BLaER1 treated with 17β-estradiol and CSF1 and Interleukin-3, amounts not matched to agents 10 nM and 100 nM (cell line): Measurements from ENCODE around the gene STX11.

Experiments
- H3K27ac ChIP-seq, 11 experiments: shearing (Covaris generic); formaldehyde crosslinking; 2 replicates each; pipeline ENCODE4 v1.8.1; 2022
- H3K27me3 ChIP-seq, 11 experiments: shearing (Covaris generic); formaldehyde crosslinking; 2 replicates each; pipeline ENCODE4 v1.8.1; 2022
- H3K36me3 ChIP-seq, 11 experiments: shearing (Covaris generic); formaldehyde crosslinking; 2 replicates each; pipeline ENCODE4 v1.8.1; 2022
- H3K4me1 ChIP-seq, 10 experiments: shearing (Covaris generic); formaldehyde crosslinking; 2 replicates each; pipeline ENCODE4 v1.8.1; 2022
- H3K4me2 ChIP-seq, 11 experiments: shearing (Covaris generic); formaldehyde crosslinking; 2 replicates each; pipeline ENCODE4 v1.8.1; 2022
- H3K4me3 ChIP-seq, 10 experiments: shearing (Covaris generic); formaldehyde crosslinking; 2 replicates each; pipeline ENCODE4 v1.8.1; 2022
- H3K9ac ChIP-seq, 11 experiments: shearing (Covaris generic); formaldehyde crosslinking; 2 replicates each; pipeline ENCODE4 v1.8.1; 2022
- H3K9me3 ChIP-seq, 11 experiments: shearing (Covaris generic); formaldehyde crosslinking; replicated peaks in 1 of 11; 2 replicates each; pipeline ENCODE4 v1.8.1; 2022
- H4K20me1 ChIP-seq, 11 experiments: shearing (Covaris generic); formaldehyde crosslinking; 2 replicates each; pipeline ENCODE4 v1.8.1; 2022
- Cebpa-rat ChIP-seq, 11 experiments: shearing (Covaris generic); IDR thresholded peaks; 2 replicates each; pipeline ENCODE4 v1.8.1; 2022

The STX11 gene

GRCh38 chr6:144202879-144203468 lies 52.7 kb downstream of the STX11 start:
- Histone ChIP-seq H3K36me3 (0 out of 22 replicates have a peak, but pooled peaks cover 0 to 5% (median 0%) of the 10 kb centered on the region in 11 experiments), H3K27ac (no peak overlapping the region), H3K4me3 (no peak overlapping the region; a peak in 1 of 20 replicates), H3K4me1 (no peaks in the 10 kb centered on the region), H4K20me1 (no peaks in the 10 kb centered on the region), H3K4me2 (no peak overlapping the region), H3K27me3 (no peaks in the 10 kb centered on the region), H3K9me3 (peaks cover 41 to 86% (median 53%) of the 10 kb centered on the region in 11 experiments), H3K9ac (no peak overlapping the region)
- no peak for TF ChIP-seq Cebpa-rat (IDR thresholded peaks at IDR 0.05)

DNA sequence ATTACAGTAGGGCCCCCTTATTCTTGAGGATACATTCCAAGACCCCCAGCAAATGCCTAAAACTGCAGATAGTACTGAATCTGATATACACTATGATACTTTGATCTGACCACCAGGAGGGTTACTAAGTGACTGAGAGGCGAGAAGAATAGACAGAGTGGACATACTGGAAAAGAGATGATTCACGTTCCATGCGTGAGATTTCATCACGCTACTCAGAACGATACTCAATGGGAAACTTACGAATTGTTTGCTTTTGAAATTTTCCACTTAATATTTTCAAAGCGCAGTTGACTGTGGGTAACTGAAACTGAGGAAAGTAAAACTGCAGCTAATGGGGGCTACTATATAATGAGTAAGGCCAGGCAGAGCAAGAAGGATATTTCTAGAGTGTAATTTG lies 60.8 kb downstream of the STX11 start:
- Histone ChIP-seq H3K36me3 (no peaks in the 10 kb centered on the region), H3K9me3 (peaks cover 0 to 16% (median 11%) of the 10 kb centered on the region in 11 experiments; a peak in 19 of 22 replicates), H3K4me1 (peaks cover 11 to 32% (median 21%) of the 10 kb centered on the region in 10 experiments), H3K4me3 (no peak overlapping the region), H4K20me1 (no peaks in the 10 kb centered on the region), H3K9ac (no peak overlapping the region), H3K27me3 (no peaks in the 10 kb centered on the region), H3K27ac (no peak overlapping the region), H3K4me2 (no peak overlapping the region)
- no peak for TF ChIP-seq Cebpa-rat (IDR thresholded peaks at IDR 0.05)

DNA sequence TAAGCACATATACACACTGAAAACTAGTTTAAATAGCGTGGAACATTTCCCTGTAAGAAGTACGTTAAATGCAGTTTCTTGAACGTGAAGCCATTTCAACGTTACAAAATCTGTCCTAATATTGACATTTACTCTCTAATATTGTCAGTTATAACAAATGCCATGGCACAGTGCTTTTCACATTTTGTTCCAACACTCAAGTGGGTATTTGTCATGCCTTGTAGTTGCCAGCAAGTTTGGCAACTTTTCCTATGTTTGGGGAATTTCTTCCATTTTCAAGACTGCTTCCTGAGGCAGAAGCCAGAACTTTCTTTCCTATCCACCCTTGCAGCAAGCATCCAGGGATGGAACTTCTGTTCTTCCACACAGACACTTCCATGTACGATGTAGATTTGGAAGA lies 63.0 kb downstream of the STX11 start:
- Histone ChIP-seq H3K4me2 (peak overlapping the region in 7 of 11 experiments; percentile 24 to 56 (median 39); a peak in 14 of 22 replicates), H3K4me1 (peaks cover 19 to 35% (median 28%) of the 10 kb centered on the region in 10 experiments), H3K27ac (no peak overlapping the region), H3K4me3 (no peak overlapping the region), H3K9me3 (peaks cover 0 to 15% (median 11%) of the 10 kb centered on the region in 11 experiments; a peak in 18 of 22 replicates), H4K20me1 (no peaks in the 10 kb centered on the region), H3K9ac (no peak overlapping the region), H3K27me3 (no peaks in the 10 kb centered on the region), H3K36me3 (no peaks in the 10 kb centered on the region)
- no peak for TF ChIP-seq Cebpa-rat (IDR thresholded peaks at IDR 0.05)

GRCh38 chr6:144214029-144214428 lies 63.7 kb downstream of the STX11 start:
- H3K4me2 ChIP-seq, result peak overlapping the region in 1 of 11 experiments; percentile 24; a peak in 1 of 22 replicates
- H4K20me1 ChIP-seq, result no peaks in the 10 kb centered on the region

DNA sequence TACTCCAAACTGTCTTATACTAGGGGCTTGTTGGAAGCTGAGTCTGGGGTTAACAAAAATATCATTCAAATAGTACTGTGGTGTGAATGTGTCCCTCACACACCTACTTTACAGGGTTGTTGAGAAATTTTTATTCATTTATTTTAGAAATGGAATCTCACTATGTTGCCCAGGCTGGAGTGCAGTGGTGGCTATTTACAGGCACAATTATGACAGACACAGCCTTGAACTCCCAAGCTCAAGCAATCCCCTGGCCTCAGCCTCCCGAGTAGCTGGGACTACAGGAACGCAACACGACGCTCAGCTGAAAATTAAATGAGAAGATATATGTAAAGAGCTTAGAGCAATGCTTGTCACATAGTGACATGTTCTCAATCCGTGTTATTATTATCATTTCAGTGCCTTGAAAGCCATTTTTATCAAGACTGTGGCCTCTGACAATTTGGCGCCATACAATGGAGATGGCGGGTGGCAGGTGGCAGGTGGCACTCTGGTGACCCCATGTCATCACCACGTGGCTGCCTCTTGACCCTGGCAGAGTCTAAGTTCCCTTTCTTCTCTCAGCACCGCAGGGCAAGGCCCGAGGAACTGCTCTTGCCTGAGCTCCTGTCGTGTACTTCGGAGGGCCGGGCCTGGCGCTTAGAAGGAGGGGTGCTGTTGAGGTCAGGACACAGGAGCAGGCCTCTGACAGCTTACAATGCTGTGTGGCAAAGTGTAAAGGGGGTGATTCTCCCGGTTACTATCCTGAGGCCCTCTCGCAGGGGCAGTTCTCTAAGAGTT lies 64.5 kb downstream of the STX11 start:
- Histone ChIP-seq H3K27me3 (no peaks in the 10 kb centered on the region), H3K9me3 (peaks cover 0 to 15% (median 11%) of the 10 kb centered on the region in 11 experiments; a peak in 18 of 22 replicates), H3K36me3 (no peaks in the 10 kb centered on the region), H3K27ac (peak overlapping the region; percentile 80 to 95 (median 89); a peak in 20 of 22 replicates), H3K4me2 (peak overlapping the region; percentile 83 to 93 (median 88)), H3K9ac (peak overlapping the region; percentile 78 to 95 (median 87); a peak in 18 of 22 replicates), H4K20me1 (no peaks in the 10 kb centered on the region), H3K4me3 (peak overlapping the region in 9 of 10 experiments; percentile 59 to 78 (median 69); a peak in 14 of 20 replicates), H3K4me1 (peaks cover 19 to 35% (median 28%) of the 10 kb centered on the region in 10 experiments)
- TF ChIP-seq Cebpa-rat (IDR thresholded peaks at IDR 0.05), result no peak

More at GRCh38 chr6:144214029-144214428, 63.7 kb downstream of the STX11 start:
- Histone ChIP-seq H3K36me3 (no peaks in the 10 kb centered on the region), H3K9ac (no peak overlapping the region), H3K4me3 (no peak overlapping the region), H3K27me3 (no peaks in the 10 kb centered on the region), H3K9me3 (peaks cover 0 to 15% (median 11%) of the 10 kb centered on the region in 11 experiments; a peak in 18 of 22 replicates), H3K4me1 (peaks cover 19 to 35% (median 28%) of the 10 kb centered on the region in 10 experiments), H3K27ac (no peak overlapping the region)
- TF ChIP-seq Cebpa-rat (IDR thresholded peaks at IDR 0.05), result no peak

DNA sequence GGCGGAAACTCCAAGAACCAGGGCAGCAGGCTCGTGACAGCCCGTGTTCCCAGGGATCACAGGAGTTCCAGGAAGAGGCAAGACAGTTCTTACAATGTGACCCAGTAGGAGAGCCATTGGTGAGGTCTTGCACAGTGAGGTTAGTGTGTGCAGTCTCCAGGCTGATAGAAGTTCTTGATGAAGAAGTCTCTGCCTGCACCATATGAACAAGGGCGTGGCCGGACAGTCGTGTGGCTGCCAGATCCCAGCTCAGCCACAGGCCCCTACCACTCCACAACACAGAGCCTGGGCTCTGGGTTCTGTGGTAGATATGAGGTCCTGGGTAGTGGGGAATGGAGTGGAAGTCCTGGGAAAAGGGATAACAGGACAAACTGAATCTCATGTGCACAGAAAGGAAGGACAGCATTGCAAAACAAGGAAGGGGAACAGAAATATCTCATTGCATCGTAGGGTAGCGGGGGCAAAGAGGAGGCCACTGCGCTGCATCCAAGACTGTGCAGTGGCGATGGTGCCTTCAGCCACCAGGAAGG lies 65.2 kb downstream of the STX11 start:
- TF ChIP-seq Cebpa-rat (IDR thresholded peaks at IDR 0.05), result no peak
- Histone ChIP-seq H3K4me1 (peaks cover 19 to 35% (median 28%) of the 10 kb centered on the region in 10 experiments), H3K27ac (peak overlapping the region; percentile 80 to 95 (median 89)), H3K9ac (peak overlapping the region; percentile 78 to 95 (median 87)), H3K4me2 (peak overlapping the region; percentile 83 to 93 (median 88)), H3K36me3 (no peaks in the 10 kb centered on the region), H3K4me3 (peak overlapping the region; percentile 59 to 78 (median 67)), H3K9me3 (peaks cover 0 to 15% (median 11%) of the 10 kb centered on the region in 11 experiments; a peak in 18 of 22 replicates), H4K20me1 (no peaks in the 10 kb centered on the region), H3K27me3 (no peaks in the 10 kb centered on the region)

GRCh38 chr6:144215932-144216667 lies 65.8 kb downstream of the STX11 start:
- H3K9ac ChIP-seq, result peak overlapping the region; percentile 78 to 95 (median 87)
- peaks cover 0 to 15% (median 11%) of the 10 kb centered on the region in 11 experiments; a peak in 18 of 22 replicates for H3K9me3 ChIP-seq
- H3K4me2 ChIP-seq, result peak overlapping the region; percentile 83 to 93 (median 88)
- peak overlapping the region; percentile 59 to 78 (median 67) for H3K4me3 ChIP-seq
- H3K27me3 ChIP-seq, result no peaks in the 10 kb centered on the region
- no peaks in the 10 kb centered on the region for H4K20me1 ChIP-seq
- H3K36me3 ChIP-seq, result no peaks in the 10 kb centered on the region
- H3K27ac ChIP-seq, result peak overlapping the region; percentile 80 to 95 (median 89)
- TF ChIP-seq Cebpa-rat (IDR thresholded peaks at IDR 0.05), result no peak
- peaks cover 19 to 35% (median 28%) of the 10 kb centered on the region in 10 experiments for H3K4me1 ChIP-seq

DNA sequence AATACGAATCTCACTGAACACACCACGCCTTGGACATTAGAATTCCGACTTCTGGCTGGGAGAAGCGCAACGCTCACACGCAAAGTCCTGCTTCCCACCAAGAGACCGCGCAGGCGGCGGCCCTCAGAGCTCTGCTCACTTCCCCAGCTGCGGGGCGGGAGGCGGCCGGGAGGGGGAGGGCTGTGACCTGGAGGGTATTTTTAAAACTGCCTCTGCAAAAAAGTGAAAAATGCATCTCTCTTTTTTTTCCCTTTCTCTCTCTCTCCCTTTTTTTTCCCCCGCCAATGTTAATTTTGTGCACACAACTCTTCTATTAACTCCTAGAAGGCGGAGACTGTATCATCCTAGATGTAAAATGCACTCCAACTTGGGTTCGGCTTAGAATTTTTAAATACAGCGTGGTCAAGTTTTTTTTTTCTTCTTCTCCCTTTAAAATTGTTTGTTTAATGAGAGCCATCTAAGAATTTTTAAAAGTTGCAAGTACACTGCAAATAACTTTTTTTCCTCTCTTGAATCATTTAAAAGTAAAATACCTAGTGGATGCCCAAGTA lies 66.4 kb downstream of the STX11 start:
- peak overlapping the region; percentile 60 to 93 (median 86); a peak in 21 of 22 replicates for H3K4me2 ChIP-seq
- H3K9ac ChIP-seq, result peak overlapping the region; percentile 78 to 95 (median 87)
- H3K27me3 ChIP-seq, result no peaks in the 10 kb centered on the region
- no peaks in the 10 kb centered on the region for H3K36me3 ChIP-seq
- H3K4me1 ChIP-seq, result peaks cover 19 to 35% (median 28%) of the 10 kb centered on the region in 10 experiments
- no peaks in the 10 kb centered on the region for H4K20me1 ChIP-seq
- peaks cover 0 to 15% (median 11%) of the 10 kb centered on the region in 11 experiments; a peak in 18 of 22 replicates for H3K9me3 ChIP-seq
- no peak for TF ChIP-seq Cebpa-rat (IDR thresholded peaks at IDR 0.05)
- peak overlapping the region; percentile 59 to 78 (median 67) for H3K4me3 ChIP-seq
- peak overlapping the region; percentile 80 to 95 (median 89) for H3K27ac ChIP-seq
